BE2C (cell line): ENCODE results near the gene PCSK6.

ENCODE experiments used
- DNase-seq: peaks from one replicate; pipeline ENCODE4 v3.0.0-alpha.2; 2020
- H3K27me3 ChIP-seq: fragments of 250-450 bp; sonication (Bioruptor Pico); 2 replicates; pipeline ENCODE4 v1.5.1; 2020; ENCODE audit warnings: mild to moderate bottlenecking
- H3K36me3 ChIP-seq: fragments of 250-450 bp; sonication (Bioruptor Pico); 2 replicates; pipeline ENCODE4 v1.5.1; 2020; ENCODE audit warnings: mild to moderate bottlenecking
- H3K4me1 ChIP-seq: fragments of 250-450 bp; sonication (Bioruptor Pico); 2 replicates; pipeline ENCODE4 v1.5.1; 2020
- H3K4me3 ChIP-seq: 2 replicates; pipeline ENCODE4 v1.5.1; 2011; ENCODE audit warnings: low read depth, low read length
- H3K9me3 ChIP-seq: fragments of 250-450 bp; sonication (Bioruptor Pico); 2 replicates; pipeline ENCODE4 v1.5.1; 2020
- TF ChIP-seq, protein P1 (sequence below): IDR thresholded peaks from 2 replicates; pipeline ENCODE4 v1.5.1; 2012; ENCODE audit warnings: mild to moderate bottlenecking, low read depth, low read length

Gene PCSK6

DNA sequence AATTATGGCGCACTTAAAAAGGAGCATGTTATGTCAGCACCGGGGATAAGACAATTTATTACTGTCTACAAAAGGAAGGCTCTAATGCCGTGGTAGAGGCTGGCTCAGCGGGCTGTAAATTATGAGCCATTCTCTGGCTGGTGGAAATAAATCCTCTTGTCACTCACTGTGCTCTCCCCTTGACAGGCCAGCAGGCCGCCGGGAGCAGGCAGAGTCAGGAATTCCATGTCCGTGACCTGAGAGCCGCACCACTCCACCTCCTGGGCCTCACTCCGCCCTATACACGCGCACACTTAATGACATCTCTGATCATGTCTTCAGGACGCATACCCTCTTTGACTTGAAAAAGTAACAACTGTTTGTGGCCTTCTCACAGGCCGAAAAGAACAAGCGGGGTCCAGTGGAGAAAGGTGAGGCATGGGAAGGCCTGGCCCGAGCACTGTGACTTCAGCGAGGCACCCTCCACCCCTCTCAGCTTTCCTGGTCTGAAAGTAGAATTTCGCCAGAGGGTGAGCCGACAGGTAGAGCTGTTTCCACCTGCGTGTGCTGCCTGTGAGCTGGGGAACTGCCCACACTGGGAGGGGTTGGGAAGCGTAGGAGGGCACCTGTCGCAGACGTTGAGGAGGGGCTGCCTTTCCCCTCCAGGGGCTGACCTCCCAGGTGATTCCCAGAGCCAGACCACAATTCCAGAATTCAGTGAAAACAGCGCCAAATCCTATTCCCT is 13.2 kb upstream of the PCSK6 start:
- no peaks in the 10 kb centered on the region for H3K9me3 ChIP-seq
- H3K4me3 ChIP-seq: no peak overlapping the region
- TF ChIP-seq, protein P1, sequence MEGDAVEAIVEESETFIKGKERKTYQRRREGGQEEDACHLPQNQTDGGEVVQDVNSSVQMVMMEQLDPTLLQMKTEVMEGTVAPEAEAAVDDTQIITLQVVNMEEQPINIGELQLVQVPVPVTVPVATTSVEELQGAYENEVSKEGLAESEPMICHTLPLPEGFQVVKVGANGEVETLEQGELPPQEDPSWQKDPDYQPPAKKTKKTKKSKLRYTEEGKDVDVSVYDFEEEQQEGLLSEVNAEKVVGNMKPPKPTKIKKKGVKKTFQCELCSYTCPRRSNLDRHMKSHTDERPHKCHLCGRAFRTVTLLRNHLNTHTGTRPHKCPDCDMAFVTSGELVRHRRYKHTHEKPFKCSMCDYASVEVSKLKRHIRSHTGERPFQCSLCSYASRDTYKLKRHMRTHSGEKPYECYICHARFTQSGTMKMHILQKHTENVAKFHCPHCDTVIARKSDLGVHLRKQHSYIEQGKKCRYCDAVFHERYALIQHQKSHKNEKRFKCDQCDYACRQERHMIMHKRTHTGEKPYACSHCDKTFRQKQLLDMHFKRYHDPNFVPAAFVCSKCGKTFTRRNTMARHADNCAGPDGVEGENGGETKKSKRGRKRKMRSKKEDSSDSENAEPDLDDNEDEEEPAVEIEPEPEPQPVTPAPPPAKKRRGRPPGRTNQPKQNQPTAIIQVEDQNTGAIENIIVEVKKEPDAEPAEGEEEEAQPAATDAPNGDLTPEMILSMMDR: no peak
- H3K36me3 ChIP-seq: no peaks in the 10 kb centered on the region
- H3K4me1 ChIP-seq: peaks cover 3% of the 10 kb centered on the region; the same call in 1 of the 2 replicates
- DNase-seq: no peak
- H3K27me3 ChIP-seq: no peaks in the 10 kb centered on the region

DNA sequence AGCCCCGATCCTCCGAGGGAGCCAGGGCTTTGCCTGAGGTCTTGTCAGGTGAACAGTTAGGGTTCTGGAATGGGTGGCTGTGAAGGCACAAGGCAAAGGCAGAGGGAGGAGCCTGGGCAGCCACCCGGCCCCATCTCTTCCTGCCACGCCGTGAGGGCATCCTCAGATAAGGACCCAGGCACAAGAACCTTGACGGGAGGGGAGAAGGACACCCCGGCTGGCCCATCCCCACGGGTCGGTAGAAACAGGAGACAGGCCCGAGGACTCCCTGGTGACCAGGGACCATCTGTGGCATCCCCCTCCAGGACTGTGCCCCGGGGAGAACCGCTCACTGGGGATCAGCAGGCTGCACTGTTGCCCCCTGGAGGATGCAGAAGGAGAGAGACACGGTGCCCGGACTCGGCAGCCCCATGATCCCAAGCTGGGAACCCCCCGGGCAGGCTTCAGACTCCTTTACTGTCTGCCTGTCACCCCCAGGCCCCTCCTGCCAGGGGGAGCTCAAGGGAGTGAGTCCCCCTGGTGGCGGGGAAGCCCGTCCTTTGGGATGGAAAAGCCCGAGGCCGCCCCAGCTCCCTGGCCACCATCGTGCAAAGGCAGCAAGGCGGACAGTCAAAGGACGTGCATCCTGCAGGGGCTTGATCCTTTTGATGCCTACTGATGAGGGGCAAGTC is 12.3 kb upstream of the PCSK6 start:
- Histone ChIP-seq H3K4me3 (peak overlapping the region; percentile 46), H3K4me1 (peaks cover 3% of the 10 kb centered on the region; the same call in 1 of the 2 replicates), H3K36me3 (no peaks in the 10 kb centered on the region), H3K27me3 (no peaks in the 10 kb centered on the region), H3K9me3 (no peaks in the 10 kb centered on the region)
- DNase-seq: peak; percentile 88
- TF ChIP-seq, protein P1: peak; percentile 89

DNA sequence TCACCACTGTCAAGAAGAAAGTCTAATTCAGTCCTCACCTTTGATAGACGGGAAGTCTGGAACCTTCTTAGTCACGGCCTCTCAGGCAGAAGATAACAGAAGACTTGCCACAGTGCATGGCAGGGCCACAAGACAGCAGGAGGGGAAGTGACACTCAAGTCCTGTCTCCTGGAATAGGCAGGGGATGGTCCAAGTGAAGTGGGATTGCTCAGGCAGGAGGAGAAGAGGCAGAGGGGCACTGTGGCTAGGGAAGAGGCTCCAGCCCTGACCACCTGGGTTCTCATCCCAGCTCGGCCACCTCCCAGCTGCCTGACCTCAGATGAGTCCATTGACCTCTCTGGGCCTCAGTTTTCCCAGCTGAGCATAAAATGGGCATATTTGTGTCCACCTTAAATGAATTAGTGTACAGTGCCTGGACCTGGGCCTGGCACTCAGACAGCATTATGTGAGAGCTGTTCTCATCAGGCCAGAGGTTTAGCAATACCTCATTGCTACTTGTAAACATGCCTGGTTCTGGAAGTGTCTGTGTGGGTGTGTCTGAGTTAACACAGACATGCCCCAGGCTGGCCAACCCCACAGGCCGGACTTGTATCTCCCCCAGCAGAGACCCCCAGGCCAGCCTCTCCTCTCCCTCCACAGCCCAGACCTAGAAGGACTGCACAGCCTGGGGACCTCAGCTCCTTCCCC is 11.5 kb upstream of the PCSK6 start:
- Histone ChIP-seq H3K4me3 (no peak overlapping the region), H3K27me3 (no peaks in the 10 kb centered on the region), H3K36me3 (no peaks in the 10 kb centered on the region), H3K9me3 (no peaks in the 10 kb centered on the region), H3K4me1 (peaks cover 3% of the 10 kb centered on the region; the same call in 1 of the 2 replicates)
- no peak for DNase-seq
- TF ChIP-seq, protein P1: no peak

DNA sequence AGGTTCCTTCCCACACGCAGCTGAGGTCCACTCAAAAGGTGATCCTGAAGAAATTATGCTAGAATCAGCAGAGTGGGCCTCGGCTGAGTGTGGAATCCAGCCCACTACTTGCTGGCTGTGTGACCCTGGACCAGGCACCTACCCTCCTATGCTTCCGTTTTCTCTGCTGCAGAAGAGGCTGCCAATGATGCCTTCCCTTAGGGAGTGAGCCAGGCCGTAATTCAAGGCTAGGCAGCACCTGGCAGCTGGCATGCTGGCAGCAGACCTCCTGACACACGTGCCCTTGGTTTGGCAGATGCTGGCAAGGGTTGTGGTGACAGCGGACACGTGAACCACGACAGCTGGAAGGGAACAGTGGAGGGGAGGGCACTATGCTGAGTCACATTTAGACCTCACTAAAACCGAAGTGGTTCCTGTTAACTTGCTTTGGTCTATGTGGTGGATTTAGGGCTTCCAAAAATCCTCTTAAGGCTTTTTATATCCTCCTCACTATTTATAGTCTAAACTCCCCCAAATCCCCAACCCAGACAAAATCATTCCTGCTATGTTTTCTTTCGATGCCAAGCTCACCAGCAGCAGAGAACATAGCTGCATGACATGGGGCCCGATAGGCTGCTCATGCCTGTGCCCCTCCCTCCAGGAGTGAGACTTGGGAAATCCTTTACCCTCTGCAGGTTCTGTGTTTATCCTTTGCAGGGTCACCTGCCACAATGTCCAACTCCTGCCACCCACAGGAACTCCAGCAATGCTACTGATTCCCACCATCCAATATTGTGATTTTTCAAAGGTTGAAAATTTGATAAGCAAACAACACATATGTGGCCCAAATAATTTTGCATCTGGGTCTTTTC is 10.6 kb upstream of the PCSK6 start:
- no peaks in the 10 kb centered on the region for H3K36me3 ChIP-seq
- DNase-seq: no peak
- H3K4me3 ChIP-seq: no peak overlapping the region
- H3K9me3 ChIP-seq: no peaks in the 10 kb centered on the region
- H3K27me3 ChIP-seq: no peaks in the 10 kb centered on the region
- TF ChIP-seq, protein P1: no peak
- peaks cover 3% of the 10 kb centered on the region; the same call in 1 of the 2 replicates for H3K4me1 ChIP-seq

DNA sequence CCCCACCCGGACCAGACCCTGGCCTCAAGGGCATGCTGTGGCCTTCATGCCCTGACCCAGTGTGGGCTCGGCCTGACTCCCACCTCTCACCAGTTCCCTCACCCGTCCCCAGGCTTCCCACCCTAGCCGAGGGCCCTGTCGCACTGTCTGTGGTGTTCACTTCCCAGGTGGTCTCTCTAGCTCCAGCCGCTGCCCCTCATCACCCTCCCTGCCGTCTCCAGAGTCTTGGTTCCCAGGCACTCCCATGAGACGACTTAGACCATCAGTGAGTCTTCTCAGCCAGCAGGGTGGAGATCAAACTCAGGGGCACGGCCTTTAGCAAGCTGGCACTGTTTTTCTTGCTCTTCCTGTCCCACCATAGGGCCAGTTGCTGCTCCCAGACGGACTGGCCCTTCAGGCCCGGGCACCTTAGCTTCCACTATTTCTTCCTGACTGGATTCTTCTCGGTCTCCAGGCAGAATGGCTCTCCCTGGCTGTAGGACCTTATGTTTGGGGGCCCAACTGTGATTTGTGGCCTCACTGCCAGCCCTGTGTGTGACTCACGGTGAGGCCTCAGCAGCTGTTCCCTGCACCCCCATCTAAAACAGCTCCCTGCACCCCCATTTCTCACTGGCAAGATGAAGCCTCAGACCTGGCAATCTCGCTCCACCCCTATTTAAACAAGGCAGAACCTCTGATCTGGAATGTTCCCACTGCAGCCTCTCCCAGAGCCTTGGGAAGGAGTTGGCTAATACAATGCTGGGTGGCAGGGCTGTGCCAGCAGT is 9.4 kb upstream of the PCSK6 start:
- no peaks in the 10 kb centered on the region for H3K9me3 ChIP-seq
- no peak for DNase-seq
- H3K4me3 ChIP-seq: no peak overlapping the region
- H3K4me1 ChIP-seq: peaks cover 3% of the 10 kb centered on the region; the same call in 1 of the 2 replicates
- TF ChIP-seq, protein P1: no peak
- H3K27me3 ChIP-seq: no peaks in the 10 kb centered on the region
- no peaks in the 10 kb centered on the region for H3K36me3 ChIP-seq
